ENCODE data around the gene GALNT10.

The GALNT10 gene

DNA sequence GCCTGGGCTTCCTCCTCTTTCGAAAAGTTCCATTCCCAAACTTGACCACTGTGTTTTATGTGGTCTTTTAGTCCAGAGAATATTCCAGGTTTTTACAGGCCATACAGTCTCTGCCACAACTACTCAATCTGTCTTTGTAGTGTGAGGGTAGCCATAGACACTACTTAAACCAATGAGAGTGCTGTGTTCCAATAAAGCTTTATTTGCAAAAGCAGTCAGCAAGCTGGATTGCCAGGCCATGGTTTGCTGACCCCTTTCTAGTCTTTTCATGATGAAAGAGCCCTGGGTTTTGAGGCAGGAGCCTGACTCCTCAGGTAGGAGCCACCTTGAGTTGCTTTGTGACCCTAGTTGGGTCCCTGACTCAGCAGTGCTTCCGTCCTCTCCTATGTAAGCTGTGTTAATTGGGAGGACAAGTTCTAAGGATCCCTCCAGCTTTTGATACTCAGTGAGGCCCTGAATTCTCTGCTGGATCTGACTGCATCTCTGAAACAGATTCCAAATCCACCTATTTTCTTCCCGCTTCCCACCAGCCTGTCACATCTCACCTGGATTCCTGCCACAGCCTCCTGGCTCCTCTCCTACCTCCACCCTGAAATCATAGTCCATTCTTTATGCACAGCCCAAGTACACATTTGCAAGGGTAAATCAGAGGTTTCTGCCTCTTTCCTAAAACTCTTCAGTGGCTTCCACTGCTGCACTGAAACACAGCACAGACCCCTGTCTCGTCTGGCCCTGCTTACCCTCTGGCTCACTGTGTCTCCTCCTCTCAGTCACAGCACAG, 13.5 kb downstream of the GALNT10 start:
- DNase-seq (no peak), ATAC-seq (no peak)

GRCh38 chr5:154205441-154206117, 15.0 kb downstream of the GALNT10 start:
- no peak for DNase-seq
- no peak for ATAC-seq

DNA sequence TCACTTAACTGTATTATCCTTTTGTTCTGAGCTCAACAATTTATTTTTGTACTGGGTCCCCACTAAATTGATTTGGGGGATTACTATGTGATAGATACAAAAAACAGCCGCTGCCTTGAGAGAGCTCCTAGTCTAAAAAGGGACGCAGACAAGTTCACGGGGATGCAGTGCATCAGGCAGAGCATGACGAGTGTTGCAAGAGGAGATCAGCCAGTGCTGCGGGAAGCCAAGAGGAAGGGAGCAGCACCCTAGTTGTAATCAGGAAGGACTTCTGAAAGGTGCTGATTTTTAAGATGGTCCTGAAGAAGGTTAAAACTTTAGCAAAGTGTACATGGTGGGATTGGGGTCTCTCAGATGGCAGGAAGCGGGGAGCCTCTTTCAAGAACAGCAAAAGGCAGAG, 15.8 kb downstream of the GALNT10 start:
- no peak for ATAC-seq

GRCh38 chr5:154207204-154207603, 16.7 kb downstream of the GALNT10 start:
- DNase-seq (no peak), ATAC-seq (no peak)

More for the DNA sequence above, 15.8 kb downstream of the GALNT10 start:
- DNase-seq: no peak

GRCh38 chr5:154209591-154210081, 19.1 kb downstream of the GALNT10 start:
- ATAC-seq (no peak), DNase-seq (no peak)

DNA sequence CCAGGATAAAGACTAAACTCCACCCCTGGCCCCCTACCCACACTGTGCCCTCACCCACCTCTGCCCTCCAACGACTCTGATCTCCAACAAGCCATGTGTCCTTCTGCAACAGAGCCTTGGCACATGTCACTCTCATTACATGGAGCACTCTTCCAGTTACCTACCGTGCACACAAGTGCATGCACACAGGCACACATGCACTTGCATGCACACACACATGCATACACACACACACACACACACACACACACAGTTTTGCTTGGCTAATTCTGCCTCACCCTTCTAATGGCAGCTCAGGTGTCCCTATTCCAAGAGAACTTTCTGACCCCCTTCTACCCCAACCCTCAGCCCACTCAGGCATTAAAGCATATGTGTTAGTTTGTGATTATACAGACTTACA, 19.6 kb downstream of the GALNT10 start:
- DNase-seq (no peak), ATAC-seq (no peak)

DNA sequence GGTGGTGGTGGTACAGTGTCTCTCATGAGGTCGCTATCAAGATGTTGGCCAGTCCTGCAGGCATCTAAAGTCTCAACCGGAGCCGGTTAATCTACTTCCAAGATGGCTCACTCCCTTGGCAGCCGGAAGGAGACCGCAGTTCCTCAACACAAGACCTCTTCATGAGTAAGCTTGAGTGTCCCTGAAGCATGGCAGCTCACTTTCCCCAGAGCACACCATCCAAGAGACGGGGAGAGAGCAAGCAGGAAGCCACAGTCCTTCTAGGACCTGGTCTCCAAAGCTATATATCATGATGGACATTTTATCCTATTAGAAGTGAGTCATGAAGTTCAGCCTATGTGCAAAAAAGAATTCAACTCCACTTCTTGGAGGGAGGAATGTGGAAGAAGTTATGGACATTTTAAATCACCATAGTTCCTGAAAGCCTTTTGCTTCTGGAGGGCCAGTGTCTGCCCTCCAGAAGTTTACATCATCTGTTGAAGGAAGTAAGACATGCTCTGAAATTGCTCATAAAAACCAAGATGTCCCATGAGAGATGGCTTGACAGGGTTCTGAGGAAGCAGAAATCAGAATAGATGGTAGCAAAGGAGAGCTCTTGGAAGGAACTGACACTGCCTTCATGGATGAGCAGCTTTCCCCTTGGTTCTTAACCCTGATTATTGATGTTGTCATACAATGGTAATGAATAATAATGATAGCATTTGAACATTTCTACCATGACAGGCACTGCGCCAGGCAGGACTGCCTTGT, 21.3 kb downstream of the GALNT10 start:
- ATAC-seq (no peak), DNase-seq (no peak)

- ATAC-seq: no peak
- DNase-seq: no peak
These were observed 23.1 kb downstream of the GALNT10 start for GRCh38 chr5:154213592-154213991.

DNA sequence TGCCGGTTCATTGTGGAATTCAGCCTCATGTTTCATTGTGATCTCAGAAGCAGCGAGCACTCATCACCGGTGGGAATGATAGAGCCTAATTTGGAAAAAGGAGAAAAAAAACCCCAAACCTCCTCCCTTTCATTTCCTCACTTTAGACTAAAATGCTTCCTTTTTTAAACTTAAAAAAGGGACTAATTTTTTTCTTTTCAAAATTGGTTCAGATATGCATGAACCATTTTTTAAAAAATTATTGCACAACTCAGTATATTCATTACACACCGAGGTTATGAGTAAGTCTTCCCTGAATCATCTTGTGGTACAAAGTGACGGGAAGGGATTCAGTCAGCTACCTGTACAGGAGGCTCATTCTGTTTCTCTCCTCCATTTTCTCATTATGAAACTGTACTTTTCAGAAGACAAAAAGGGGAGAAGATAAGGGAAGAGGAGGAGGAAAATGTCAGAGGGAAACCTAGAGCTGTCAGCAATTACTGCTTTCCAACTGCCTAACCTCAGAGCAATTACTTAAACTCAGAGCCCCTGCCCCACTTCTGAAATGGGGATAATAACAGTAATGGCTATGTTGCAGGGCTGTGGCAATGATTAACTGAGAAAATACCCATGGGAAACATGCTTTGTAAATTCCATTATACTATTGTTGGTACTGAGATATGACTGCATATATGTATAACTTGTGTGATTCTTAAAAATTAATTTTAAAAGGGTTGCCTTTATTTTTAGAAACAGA, 24.0 kb downstream of the GALNT10 start:
- ATAC-seq: peak; percentile 96
- DNase-seq: no peak

DNA sequence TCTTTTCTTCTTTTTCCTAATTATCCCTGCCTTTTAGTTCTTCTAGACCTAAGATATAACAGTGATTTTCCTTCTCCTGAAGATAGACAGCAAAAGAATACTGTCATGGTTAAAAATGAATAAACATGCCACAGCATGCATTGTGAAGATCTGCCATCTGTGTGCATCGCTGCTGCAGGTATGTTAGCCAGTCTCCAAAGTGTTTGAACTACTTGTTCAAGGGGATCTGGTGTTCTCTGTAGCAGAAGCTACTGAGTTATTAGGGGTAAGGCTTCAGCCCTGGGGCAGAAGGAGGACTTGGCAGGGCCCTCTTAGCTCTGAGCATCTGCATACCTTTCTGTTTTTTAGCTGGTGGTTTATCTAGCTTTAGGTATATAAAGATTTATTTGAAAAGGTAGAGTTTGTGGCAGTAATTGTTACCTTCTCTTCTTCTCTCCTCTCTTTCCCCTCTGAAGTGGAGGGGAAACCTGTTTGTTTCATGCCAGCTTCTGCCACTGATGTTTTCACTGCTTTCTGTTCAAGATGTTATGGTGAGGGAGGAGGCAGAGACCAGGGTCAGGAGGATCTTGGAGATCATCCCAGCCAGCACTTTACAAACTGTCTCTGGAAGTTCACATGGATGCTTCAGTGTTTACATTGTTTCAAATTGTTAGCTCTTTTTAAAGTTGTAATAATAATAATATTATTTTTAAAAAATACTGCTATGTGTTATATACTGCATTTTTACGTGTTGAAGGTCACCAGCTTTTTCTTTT, 25.2 kb downstream of the GALNT10 start:
- DNase-seq: no peak
- ATAC-seq: no peak

- DNase-seq (no peak), ATAC-seq (no peak)
These were observed 26.9 kb downstream of the GALNT10 start for GRCh38 chr5:154217462-154217861.

DNA sequence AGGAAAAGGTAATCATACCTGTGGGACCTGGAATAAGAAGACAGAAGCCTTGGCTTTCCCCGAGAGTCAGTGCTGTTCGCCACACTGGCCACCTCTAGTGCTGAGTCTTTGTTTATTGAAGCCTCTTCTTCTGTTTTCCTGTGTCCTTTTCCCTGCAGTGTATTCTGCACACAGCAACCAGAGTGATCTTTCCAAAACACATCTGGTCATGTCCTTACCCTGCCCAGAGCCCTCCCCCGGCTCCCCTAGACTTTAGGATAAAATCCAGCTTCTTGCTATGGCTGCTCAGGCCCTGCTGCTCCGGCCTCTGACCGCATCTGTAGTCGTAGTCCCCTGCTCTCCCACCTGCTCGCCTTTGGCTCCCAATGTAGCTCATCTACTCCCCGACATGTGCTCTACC, 28.3 kb downstream of the GALNT10 start:
- ATAC-seq: no peak
- DNase-seq: no peak

GRCh38 chr5:154220625-154221024, 30.1 kb downstream of the GALNT10 start:
- no peak for ATAC-seq
- no peak for DNase-seq

DNA sequence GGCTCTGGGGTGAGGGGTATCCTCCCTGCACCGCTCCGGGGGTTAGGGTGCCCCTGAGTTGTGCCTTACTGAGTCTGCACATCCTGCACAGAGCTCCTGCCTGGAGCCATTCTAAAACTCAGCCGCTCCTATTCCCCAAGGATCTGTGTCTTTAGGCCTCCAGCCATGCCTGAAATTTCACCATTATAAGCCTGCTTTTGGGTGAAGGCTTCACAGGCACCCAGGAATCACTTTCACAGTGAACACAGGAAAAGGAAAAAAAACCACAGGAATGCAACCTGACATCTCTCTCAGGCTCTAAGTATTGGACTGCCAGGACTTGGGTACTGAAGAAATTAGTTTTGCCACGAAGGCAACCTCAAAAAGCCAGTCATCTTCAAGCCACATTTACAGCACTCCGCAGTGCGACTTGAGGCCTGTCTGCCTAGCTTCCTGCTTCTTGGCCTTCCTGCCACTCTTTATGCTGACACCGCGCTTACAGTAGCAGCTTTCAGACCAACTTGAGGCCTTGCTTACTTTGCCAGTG, 30.9 kb downstream of the GALNT10 start:
- peak; percentile 88 for ATAC-seq
- peak; percentile 45 for DNase-seq

DNA sequence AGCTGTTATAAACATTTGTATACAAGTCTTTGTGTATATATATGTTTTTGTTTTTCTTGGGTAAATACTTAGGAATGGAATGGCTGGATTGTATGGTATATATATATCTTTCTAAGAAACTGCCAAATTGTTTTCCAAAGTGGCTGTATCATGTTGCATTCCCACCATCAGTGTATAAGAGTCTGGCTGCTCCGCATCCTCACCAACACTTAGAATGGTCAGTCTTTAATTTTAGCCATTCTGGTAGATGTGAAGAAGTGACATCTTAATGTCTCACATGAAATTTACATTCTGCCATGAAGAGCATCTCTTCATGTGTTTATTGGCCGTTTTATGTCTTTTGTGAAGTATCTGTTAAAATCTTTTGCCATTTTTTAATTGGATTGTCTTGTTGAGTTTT, 31.9 kb downstream of the GALNT10 start:
- ATAC-seq (no peak), DNase-seq (no peak)

- ATAC-seq: no peak
- no peak for DNase-seq
These were observed 32.8 kb downstream of the GALNT10 start for GRCh38 chr5:154223320-154223719.

- ATAC-seq: no peak
- DNase-seq: no peak
These were observed 36.6 kb downstream of the GALNT10 start for GRCh38 chr5:154227090-154227489.

- ATAC-seq (no peak), DNase-seq (no peak)
These were observed 38.2 kb downstream of the GALNT10 start for GRCh38 chr5:154228696-154229095.

DNA sequence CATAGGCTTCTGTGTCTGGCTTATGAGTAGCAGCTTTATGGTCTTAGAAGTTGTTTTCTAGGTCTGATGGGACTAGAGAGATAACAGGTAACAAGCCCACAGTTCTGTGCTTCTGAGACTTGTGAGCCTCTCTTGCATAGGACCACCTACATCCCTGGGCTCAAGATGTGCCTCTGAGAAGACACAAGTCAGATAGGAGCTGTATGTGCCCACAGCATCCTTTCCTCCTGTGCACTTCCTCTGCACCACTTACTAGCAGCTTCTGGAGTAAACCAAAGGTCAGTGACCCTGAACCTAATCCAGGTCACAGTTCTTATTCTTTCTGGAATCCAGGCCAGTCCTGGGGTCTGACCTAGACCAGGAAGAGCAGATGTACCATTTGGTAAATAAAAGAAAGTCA, 40.0 kb downstream of the GALNT10 start:
- no peak for ATAC-seq
- no peak for DNase-seq

- no peak for DNase-seq
- no peak for ATAC-seq
These were observed 44.0 kb downstream of the GALNT10 start for GRCh38 chr5:154234551-154234950.

- no peak for DNase-seq
- no peak for ATAC-seq
These were observed 45.5 kb downstream of the GALNT10 start for GRCh38 chr5:154236011-154236410.

Data from stimulated activated naive CD8-positive, alpha-beta T cell treated with anti-CD3 and anti-CD28 coated beads, Interleukin-15, Interleukin-2, amounts not matched to agents 100 U/mL and 50 U/mL, for 24 hours (primary cell).